Rectal smooth muscle tissue (tissue), 1 donor: ENCODE results near the gene PANK3.

Experiments
- H3K27ac ChIP-seq: one replicate; pipeline ENCODE4 v1.7.0; 2013; ENCODE audit warnings: low read depth, low read length, inconsistent platforms
- H3K27me3 ChIP-seq: one replicate; pipeline ENCODE4 v1.7.0; 2013; ENCODE audit warnings: low read length; ENCODE audit not compliant: control insufficient read depth, insufficient read depth
- H3K36me3 ChIP-seq: one replicate; pipeline ENCODE4 v1.7.0; 2013; ENCODE audit warnings: low read length; ENCODE audit not compliant: control insufficient read depth, insufficient read depth
- H3K4me1 ChIP-seq: one replicate; pipeline ENCODE4 v1.7.0; 2013; ENCODE audit warnings: low read length; ENCODE audit not compliant: control insufficient read depth, insufficient read depth
- H3K4me3 ChIP-seq: one replicate; pipeline ENCODE4 v1.7.0; 2013; ENCODE audit warnings: low read length
- H3K9ac ChIP-seq: one replicate; pipeline ENCODE4 v1.7.0; 2013; ENCODE audit warnings: low read length

Gene PANK3

GRCh38 chr5:168578538-168579487 lies at the start of gene PANK3:
Gene PANK3, minus strand, starts transcription at chr5:168579368. Its CDS starts 85 bp downstream, at chr5:168579283.
- no peaks in the 10 kb centered on the region for H3K27me3 ChIP-seq
- peak within 1 kb of the TSS; percentile 92 for H3K9ac ChIP-seq
- no peaks in the 10 kb centered on the region for H3K36me3 ChIP-seq
- peak within 1 kb of the TSS; percentile 98 for H3K4me3 ChIP-seq
- peak within 1 kb of the TSS; percentile 94 for H3K27ac ChIP-seq
- H3K4me1 ChIP-seq, result peaks cover 7% of the 10 kb centered on the region

- Histone ChIP-seq H3K36me3 (no peaks in the 10 kb centered on the region), H3K4me1 (no peaks in the 10 kb centered on the region), H3K27ac (no peak overlapping the region), H3K27me3 (no peaks in the 10 kb centered on the region), H3K4me3 (no peak overlapping the region), H3K9ac (no peak overlapping the region)
These were observed 45.7 kb upstream of the PANK3 start for GRCh38 chr5:168624850-168625364.

GRCh38 chr5:168620807-168621206 lies 41.6 kb upstream of the PANK3 start:
- no peak overlapping the region for H3K4me3 ChIP-seq
- no peaks in the 10 kb centered on the region for H3K4me1 ChIP-seq
- H3K36me3 ChIP-seq, result no peaks in the 10 kb centered on the region
- H3K27ac ChIP-seq, result no peak overlapping the region
- no peak overlapping the region for H3K9ac ChIP-seq
- no peaks in the 10 kb centered on the region for H3K27me3 ChIP-seq

- Histone ChIP-seq H3K27me3 (no peaks in the 10 kb centered on the region), H3K9ac (no peak overlapping the region), H3K4me3 (no peak overlapping the region), H3K27ac (no peak overlapping the region), H3K36me3 (no peaks in the 10 kb centered on the region), H3K4me1 (no peaks in the 10 kb centered on the region)
These were observed 35.5 kb upstream of the PANK3 start for GRCh38 chr5:168614661-168615060.

- H3K36me3 ChIP-seq, result no peaks in the 10 kb centered on the region
- H3K4me1 ChIP-seq, result no peaks in the 10 kb centered on the region
- no peaks in the 10 kb centered on the region for H3K27me3 ChIP-seq
- H3K4me3 ChIP-seq, result no peak overlapping the region
- H3K9ac ChIP-seq, result no peak overlapping the region
- H3K27ac ChIP-seq, result no peak overlapping the region
These were observed 34.8 kb upstream of the PANK3 start for GRCh38 chr5:168613996-168614395.

- H3K27me3 ChIP-seq, result no peaks in the 10 kb centered on the region
- no peaks in the 10 kb centered on the region for H3K4me1 ChIP-seq
- H3K4me3 ChIP-seq, result no peak overlapping the region
- no peak overlapping the region for H3K9ac ChIP-seq
- H3K27ac ChIP-seq, result no peak overlapping the region
- no peaks in the 10 kb centered on the region for H3K36me3 ChIP-seq
These were observed 34.2 kb upstream of the PANK3 start for GRCh38 chr5:168613396-168613795.

- Histone ChIP-seq H3K4me1 (no peaks in the 10 kb centered on the region), H3K4me3 (no peak overlapping the region), H3K27ac (no peak overlapping the region)
These were observed 33.8 kb upstream of the PANK3 start for GRCh38 chr5:168612996-168613395.

GRCh38 chr5:168612123-168612522 lies 33.0 kb upstream of the PANK3 start:
- Histone ChIP-seq H3K9ac (no peak overlapping the region), H3K36me3 (no peaks in the 10 kb centered on the region), H3K4me1 (no peaks in the 10 kb centered on the region), H3K4me3 (no peak overlapping the region), H3K27ac (no peak overlapping the region), H3K27me3 (no peaks in the 10 kb centered on the region)

More at GRCh38 chr5:168612996-168613395, 33.8 kb upstream of the PANK3 start:
- Histone ChIP-seq H3K36me3 (no peaks in the 10 kb centered on the region), H3K9ac (no peak overlapping the region), H3K27me3 (no peaks in the 10 kb centered on the region)

GRCh38 chr5:168611165-168611564 lies 32.0 kb upstream of the PANK3 start:
- H3K9ac ChIP-seq, result no peak overlapping the region
- no peak overlapping the region for H3K4me3 ChIP-seq
- no peaks in the 10 kb centered on the region for H3K36me3 ChIP-seq
- no peaks in the 10 kb centered on the region for H3K27me3 ChIP-seq
- H3K4me1 ChIP-seq, result no peaks in the 10 kb centered on the region
- no peak overlapping the region for H3K27ac ChIP-seq

GRCh38 chr5:168609806-168610482 lies 30.8 kb upstream of the PANK3 start:
- H3K27me3 ChIP-seq, result no peaks in the 10 kb centered on the region
- H3K27ac ChIP-seq, result no peak overlapping the region
- no peaks in the 10 kb centered on the region for H3K4me1 ChIP-seq
- no peak overlapping the region for H3K9ac ChIP-seq
- H3K4me3 ChIP-seq, result no peak overlapping the region
- no peaks in the 10 kb centered on the region for H3K36me3 ChIP-seq

- Histone ChIP-seq H3K27me3 (no peaks in the 10 kb centered on the region), H3K4me3 (no peak overlapping the region), H3K4me1 (no peaks in the 10 kb centered on the region), H3K27ac (no peak overlapping the region), H3K36me3 (no peaks in the 10 kb centered on the region), H3K9ac (no peak overlapping the region)
These were observed 29.7 kb upstream of the PANK3 start for GRCh38 chr5:168608821-168609220.

- H3K27me3 ChIP-seq, result no peaks in the 10 kb centered on the region
- no peaks in the 10 kb centered on the region for H3K4me1 ChIP-seq
- no peak overlapping the region for H3K4me3 ChIP-seq
- no peak overlapping the region for H3K27ac ChIP-seq
- H3K9ac ChIP-seq, result no peak overlapping the region
- H3K36me3 ChIP-seq, result no peaks in the 10 kb centered on the region
These were observed 29.2 kb upstream of the PANK3 start for GRCh38 chr5:168608386-168608785.
